Measurements from ENCODE around the gene LIF.
A peak's percentile ranks its signal among the peaks of the same experiment; 100 is the strongest.
"Not testable (repeated sequence)": the region's sequence is repeated elsewhere in the genome, so short reads cannot be mapped to it uniquely, and the experiment has no call there.

Gene LIF

DNA sequence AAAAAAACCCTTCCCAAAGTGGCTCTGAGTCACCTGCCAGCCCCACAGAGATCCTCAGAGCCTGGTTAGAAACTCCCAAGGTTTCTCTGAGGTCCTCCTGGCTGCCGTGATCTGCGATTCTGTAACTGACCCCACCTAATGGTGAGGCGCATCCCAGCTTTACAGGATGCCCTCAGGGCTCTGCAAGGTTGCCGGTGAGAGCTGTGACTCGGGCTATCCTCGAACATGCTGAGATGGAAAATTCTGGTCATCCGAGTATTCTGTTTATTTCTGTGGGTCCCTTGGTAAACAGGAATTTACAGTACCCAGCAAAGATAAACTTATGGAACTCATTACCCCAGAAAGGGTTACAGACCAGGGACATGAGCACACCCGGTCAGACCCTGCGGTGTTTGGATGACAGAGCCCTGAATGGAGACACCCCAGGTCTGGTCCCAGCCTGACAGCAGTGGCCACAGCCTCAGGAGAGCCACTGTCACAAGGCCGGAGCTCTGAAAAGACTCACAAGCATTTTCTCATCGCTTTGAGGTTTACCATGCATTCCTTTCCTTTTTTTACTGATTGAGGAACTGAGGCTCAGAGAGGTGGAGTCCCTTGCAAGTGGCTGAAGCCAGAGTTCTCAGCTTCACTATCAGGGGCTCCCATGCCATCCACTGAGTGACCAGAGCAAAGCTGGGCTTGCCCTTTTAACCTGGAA lies 22.2 kb downstream of the LIF start:
- no peak for DNase-seq

DNA sequence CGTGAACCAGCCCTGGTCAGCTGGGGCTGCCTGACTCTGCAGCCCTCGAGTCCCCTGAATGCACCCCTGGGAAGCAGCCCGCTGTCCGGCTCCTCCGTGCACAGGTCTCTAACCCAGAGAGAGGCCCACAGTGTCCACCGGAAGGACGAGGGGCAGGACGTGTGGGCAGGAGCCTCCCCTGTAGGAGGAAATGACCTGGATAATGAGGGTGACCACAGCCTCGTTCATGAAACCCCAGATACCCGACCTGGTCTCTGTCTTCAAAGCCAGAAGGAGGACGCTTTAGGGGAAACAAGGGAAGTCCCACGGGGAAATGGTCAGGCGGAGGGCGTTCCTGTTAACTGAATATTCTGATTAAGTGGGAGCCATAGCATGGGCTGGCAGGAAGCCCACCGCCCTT lies 23.3 kb downstream of the LIF start:
- DNase-seq = no peak

DNA sequence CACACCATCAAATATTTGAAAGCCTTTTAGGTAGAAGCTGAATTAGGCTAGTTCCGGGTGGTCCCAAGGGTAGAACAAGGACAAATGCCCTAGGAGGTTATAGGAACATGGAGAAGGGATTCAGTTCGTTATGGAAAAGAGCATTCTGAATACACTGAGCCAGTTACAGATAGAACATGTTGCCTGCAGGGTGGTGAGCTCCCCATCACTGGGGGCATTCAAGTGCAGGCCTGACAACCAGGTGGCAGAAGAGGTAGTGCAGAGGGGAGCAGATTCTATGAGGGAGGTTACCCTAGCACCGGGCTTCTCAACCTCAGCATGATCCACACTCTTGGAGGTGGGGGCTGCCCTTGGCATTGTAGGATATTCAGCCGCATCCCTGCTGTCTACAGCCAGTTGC lies 24.2 kb downstream of the LIF start:
- no peak for DNase-seq

DNA sequence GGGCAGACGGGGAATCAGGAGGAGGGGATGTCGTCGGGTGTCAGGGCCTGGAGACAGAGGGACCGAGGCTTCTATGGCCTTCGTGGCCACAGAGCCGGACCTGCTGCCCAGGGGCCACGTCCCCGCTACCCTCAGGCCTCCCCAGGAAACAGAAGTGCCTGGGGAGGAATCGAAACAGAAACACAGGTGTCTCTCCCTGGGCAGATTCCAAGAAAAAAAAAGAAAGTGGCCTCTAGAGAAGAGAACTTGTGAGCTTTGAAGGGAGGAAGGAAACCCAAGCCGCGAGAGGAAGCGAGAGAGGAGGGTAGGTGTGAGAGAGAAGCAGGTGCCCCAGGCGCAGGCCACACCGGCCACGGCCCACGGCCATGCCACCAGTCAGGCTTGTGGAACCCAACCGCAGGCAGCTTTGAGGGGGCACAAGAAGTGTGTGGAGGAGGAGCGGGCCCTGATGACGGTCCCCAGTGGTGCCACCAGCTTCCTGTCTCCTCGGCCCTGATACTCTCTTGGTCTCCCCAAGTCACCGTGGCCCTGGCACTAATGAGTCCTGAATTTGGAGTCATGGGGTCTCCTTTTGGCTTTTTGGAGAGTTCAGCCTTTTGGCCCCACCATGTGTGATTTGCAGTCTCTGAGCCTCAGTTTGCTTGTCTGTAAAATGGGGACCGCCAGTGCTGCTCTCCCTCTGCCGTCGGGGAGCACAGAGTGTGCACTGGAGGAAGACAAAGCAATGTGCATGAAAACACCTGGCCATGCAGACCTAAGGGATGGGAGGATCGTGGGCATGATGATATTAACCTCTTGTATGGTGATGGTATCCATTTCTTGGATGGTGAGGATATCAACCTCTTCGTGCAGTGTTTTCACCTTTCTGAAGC lies 25.2 kb downstream of the LIF start:
- peak in 2 of 4 experiments; percentile 26 to 43 for DNase-seq

DNA sequence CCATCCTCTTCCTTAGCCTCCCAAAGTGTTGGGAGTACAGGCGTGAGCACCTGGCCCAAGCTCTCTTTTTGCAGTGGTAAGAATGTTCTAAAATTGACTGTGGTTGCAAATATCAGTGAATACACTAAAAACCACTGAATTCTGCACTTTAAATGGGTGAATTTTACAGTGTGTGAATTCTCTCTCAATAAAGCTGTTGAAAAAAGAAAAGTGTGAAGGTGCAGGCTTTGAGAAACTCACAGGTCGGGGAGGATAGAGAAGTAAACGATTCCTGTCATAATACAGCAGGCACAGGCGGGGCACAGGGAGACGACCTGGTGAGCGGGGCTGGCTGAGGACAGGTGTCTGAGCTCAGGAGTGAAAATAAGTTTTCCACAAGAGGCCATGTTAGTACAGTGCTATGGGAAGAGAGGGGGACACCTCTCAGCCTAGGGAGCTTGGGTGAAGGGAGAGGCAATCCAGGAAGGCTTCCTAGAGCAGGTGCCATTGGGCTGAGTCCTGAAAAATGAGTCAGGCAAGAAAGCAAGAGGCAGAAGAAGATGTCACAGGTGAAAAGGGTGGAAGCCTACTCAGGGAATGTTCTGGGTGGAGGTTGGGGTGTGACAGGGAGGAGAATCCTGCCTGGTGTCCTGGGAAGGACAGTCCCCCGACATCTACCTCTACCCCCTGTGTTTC lies 26.1 kb downstream of the LIF start:
- no peak for DNase-seq

DNA sequence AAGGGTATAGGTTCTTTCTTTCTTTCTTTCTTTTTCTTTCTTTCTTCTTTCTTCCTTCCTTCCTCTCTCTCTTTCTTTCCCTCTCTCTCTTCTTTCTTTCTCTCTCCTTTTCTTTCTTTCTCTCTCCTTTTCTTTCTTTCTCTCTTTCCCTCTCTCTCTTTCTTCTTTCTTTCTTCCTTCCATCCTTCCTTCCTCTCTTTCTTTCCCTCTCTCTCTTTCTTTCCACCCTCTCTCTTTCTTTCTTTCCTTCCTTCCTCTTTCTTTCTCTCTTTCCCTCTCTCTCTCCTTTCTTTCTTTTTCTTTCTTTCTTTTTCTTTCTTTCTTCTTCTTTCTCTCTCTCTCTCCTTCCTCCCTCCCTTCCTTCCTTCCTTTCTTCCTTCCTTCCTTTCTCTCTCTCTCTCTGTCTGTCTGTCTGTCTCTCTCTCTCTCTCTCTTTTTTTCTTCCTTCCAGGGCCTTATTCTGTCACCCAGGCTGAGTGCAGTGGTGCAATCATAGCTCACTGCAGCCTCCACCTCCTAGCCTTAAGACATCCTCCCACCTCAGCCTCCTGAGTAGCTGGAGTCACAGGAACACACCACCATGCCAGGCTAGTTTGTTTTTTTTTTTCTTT lies 26.8 kb downstream of the LIF start:
- DNase-seq = no peak

DNA sequence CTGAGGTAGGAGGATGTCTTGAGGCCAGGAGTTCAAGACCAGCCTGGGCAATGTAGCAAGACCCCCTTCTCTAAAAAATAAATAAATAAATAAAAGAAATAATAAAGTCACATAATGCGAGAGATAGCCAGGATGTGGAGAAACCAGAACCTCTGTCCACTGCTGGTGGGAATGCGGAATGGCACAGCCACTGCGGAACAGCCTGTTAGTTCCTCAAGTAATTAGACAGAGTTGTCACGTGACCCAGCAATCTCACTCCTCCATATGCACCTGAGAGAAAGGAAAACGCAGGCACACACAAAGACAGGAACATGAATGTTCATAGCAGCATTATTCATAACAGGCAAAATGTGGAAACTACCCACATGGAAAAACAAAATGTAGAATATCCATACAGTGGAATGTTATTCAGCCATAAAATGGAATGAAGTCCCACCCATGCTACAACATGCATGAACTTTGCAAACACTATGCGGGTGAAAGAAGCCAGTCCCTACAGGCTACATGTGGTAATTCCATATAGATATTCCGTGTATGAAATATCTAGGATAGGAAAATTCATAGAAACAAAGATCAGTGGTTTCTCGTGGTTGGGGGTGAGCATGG lies 27.4 kb downstream of the LIF start:
- no peak for DNase-seq

DNA sequence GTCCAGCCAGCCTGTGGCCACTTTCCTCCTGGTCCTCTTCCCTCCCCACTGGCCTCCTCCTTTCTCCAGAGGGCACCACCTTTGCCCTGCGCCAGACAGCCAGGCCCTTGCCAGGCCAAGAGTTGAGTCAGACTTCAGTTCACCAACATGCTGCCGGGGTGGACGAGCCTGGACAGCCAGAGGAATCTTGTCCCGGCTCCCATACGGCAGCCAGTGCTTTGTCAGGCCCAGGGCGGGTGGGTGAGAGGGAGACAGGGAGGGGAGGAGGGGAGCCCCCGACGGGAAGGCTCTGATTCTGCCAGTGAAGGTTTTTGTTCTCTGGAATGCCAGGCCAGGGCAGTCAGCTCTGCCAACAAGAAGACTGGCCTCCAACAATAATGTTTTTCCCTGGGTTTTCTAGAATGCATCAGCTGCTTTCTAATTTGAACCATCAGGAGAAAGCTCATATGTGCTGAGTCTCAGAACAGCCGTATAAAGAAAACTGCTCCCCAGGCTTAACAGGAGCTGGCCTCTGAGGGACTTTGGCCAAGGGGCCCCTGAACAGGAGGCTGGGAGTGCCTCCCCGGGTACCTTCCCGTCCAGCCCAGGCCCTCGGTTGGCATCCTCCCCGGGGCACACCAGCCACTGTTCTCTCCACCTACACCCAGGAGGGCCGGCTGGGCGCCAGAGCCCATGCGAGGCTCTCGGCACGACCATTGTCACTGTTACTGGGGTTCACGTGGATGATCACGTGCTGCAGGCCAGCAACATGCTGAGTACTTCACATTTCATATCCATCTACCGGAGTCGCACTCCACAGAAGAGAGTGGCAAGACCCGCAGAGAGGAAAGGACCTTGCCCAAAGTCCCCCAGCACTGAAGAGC lies 28.6 kb downstream of the LIF start:
- no peak for DNase-seq

DNA sequence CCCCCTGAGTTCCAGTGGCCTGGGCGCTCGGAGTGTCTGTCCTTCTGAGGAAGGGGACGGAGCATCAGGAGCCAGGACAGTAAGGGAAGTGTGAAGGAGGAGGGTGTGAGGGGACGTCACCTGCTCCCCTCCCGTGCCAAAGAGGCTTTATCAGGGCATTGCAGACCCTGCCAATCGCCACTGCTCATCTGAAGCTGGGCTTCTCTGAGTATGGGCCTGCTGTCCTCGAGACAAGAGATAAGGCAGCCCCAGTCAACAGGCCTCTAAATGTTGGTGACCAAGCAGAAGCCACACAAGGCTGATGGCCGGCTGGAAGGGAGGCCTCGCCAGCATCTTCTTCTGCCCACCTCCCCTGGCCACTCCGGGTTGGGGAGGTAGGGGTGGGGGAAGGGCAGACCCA lies 29.8 kb downstream of the LIF start:
- DNase-seq = no peak

DNA sequence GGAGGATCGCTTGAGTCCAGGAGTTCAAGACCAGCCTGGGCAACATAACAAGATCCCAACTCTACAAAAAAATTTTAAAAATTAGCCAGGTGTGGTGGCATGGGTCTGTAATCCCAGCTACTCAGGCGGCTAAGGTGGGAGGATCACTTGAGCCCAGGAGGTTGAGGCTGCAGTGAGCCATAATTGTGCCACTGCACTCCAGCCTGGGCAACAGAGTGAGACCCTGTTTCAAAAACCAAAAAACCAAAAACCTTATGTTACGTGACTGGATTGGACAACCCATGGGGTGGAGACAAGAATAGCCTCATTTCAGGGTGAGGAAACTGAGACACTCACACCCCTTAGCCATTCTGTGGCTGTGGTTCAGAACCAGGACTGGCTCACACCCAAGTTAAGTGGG lies 30.3 kb downstream of the LIF start:
- not testable (repeated sequence) for DNase-seq

DNA sequence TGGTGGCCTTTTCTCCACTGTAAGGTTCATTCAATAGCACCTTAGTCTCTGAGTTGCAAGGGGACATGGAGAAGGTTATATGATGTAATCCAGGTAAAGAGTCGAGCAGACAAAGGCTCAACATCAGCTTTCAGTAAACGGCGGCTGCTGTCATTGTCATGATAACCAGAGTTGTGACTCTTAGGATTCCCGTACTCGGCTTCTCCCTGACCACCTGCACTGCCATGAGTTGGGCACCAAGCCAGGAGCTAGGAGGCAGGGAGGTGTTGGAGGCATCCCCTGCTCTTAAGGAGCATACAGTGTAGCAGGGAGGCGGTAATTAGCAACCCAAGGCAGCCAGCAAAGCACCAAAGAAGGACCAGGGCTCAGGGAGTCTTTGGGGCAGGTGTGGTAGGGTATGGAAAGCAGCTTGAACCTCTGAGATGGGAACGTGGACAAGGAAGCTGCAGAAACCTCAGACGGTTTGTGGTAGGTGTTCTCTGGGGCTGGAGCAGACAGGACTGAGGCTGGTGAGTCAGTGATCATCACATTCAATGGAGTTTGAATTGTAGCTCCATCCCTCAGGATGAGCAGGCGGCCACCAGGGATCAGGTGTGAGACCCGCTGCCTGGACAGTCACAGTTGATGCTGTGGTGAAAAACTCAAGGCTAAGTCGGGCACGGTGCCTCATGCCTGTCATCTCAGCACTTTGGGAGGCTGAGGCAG lies 31.7 kb downstream of the LIF start:
- no peak for DNase-seq

DNA sequence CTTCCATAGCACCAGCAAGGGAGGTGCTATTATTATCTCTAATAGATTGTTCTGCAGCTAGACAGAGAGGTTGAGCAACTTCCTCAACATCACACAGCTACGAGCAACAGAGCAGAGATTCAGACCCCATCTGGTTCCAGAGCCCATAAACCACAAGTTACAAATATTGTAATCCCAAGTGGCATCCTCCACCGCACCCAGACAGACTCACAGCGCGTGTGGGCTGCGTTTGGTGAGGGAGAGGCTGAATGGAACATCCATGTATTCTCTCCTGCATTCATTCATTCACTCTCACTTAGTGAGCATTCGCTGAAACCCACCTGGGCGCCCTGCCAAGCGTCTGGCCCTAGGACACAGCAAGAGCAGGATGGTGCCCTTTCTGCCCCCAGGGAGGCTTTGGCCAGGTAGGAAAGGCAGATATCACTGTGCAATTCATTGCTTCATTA lies 33.5 kb downstream of the LIF start:
- no peak for DNase-seq

DNA sequence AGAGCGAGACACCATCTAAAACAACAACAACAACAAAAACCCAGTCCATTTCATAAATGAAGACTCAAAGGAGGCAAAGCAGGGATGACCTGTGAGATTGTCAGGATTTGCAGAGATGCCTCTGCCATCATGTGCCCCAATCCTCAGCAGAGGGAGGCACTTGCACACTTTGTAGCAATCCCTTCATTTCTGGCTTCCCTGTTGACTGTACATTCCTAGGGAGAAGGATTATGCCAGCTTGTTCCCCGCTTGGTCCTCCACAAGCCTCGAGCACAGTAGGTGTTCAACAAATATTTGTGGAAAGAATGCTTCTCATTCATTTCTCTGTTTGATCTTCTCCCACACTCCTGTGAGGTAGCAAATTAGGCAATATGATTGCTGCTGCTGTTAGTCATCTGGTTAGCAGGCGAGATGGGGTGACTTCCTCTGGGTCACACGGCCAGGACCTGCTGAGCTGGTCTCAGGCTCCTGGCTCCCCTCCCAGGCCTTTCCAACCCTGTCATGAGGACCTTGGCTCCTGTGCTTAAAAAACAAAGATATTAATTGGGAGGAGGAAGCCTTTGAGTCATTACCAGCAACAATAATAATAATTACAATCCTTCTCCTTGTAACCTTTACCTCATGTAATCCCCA lies 34.1 kb downstream of the LIF start:
- DNase-seq = no peak

DNA sequence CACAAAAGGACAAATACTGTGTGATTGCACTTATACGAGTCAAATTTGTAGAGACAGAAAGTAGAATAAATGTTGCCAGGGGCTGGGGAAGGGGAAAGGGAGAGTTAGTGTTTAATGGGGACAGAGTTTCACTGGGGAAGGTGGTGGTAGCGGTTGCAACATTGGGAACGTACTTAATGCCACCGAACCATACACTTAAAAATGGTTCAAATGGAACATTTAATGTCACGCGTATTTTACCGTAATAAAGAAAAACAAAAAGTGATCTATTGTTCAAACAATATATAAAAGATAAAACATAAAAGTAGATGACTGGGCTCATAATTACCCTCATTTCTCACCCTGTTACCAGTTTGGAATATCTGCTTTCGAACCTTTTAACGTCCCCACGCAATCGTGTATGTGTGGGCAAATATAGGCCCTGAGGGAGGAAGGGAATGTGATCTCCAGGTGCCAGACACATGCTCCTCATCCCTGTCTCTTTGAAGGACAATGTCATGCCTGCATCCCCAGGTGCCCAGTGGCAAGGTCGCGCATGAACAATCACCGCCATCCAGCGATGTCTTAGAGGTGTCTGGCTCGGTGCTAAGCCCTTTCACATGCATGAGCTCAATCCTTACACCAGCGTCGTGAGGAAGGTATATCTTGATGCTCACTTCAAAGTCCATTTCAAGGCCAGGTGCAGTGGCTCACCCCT lies 35.3 kb downstream of the LIF start:
- no peak for DNase-seq

DNA sequence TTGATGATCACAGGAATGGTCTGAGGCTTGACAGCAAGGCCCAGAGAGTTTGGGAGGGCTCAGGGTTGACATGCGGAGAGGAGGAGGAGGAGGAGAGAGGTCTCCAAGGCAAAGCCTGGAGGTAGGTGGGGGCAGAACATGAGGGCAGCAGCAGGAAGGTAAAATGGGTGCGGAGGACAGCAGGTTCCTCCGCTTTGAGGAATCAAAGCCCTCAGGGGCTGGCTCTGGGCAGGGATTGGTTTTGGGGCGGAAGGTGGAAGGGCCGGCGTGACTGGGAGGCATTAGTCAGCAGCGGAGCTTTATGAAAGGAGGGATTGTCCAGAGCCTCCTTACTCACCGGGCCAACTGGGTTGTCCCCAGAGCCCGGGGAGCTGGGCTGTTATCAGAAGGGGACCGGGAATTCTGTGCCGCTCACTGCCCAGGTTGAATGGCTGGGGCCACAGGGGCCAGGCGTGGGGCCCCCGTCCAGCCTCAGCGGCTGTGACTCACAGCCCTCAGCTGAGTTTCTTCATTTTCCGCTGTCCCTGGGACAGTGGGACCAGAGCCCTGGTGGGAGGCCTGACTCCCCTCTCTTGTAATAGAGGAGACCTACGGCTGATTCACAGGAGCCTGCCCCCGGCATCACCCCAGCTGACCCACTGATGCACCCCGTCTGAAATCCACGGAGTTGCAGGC lies 36.2 kb downstream of the LIF start:
- no peak for DNase-seq

DNA sequence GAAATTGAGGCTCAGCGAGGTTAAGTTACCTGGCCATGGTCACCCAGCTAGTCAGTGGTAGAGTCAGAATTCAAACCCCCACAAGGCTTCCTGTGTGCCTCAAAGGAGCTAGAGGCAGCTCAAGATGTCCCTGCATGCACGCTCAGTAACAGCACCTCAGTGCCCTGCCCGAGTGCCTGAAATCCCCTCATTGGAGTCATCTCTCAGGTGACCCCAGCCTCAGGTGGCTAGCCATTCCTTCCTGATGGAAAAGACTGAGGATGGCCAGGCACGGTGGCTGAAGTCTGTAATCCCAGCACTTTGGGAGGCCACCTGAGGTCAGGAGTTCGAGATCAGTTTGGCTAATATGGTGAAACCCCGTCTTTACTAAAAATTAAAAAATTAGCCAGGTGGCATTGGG lies 36.9 kb downstream of the LIF start:
- no peak for DNase-seq

DNA sequence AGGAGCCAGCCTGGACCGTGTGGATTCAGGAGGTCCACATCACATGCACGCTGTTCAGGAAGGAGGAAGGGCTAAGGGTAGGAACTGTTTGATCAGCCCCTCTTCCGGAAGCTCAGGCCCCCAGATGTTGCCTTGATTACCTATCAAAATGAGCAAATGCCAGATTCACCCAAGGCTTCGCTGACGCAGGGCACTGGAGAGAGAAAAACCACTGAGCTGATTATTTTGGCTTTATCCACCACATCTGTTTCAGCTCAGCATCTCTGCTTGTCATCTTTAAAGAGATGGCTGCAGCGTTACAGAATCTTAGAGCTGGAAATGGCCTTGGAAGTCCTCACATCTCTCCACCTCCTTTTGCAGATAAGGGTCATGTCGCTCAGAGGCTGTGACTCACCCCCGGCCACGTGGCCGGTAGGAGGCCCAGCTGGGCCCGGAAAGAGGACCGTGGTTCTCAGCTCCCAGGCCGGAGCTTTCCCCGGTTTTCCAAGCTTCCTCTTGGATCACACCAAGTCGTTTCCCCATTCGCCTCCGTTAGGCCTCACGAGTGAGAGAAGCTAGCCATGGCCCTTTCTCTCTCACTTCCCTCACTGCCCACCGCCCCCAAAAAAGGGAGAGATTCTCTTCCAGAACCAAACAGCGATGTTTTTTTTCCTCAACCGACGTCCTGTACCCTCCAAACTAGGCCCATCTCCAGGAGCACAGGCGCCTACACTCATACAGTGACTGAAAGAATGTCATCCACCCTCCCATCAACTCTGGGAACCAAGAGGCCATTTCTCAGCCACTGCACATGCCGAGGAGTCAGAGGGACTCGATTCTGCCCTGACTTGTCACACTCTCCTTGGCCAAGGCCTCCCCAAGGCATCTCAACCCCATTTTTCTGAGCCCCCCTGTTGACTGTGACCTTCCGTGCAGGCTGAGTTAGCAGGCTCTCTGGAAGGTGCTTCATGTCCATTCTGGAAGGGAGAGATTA lies 37.6 kb downstream of the LIF start:
- no peak for DNase-seq

DNA sequence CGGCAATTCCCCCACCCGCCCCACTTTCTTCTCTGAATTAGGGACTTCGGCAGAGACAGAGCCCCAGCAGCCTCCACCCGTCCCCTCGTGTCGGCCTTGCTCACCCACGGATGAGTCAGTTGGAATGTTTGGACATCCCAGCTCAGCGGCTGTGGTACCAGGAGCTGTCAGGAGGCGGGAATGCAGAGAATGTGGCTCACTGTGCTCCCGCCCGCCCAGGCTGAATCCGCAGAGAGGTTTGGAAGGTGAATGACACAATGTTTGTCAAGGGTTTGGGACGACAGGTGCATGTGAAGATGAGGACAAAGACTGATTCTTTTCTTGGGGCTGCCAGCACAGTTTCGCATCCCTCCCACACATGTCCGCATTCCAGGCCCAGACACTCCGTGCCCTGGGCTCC lies 39.6 kb downstream of the LIF start:
- no peak for DNase-seq
